Subcutaneous abdominal adipose tissue (tissue), 5 donors: Measurements from ENCODE around the gene TSPAN31.

Experiments used
- H3K27ac ChIP-seq: one replicate; pipeline ENCODE4 v1.7.0; 2013; ENCODE audit warnings: low read depth, mild to moderate bottlenecking, inconsistent platforms, low read length, moderate library complexity
- H3K27me3 ChIP-seq, 5 donors: one replicate each; pipeline ENCODE4 v1.7.0; 2013; ENCODE audit warnings: low read length in 5 of 5, inconsistent platforms in 1 of 5; ENCODE audit not compliant: control insufficient read depth in 5 of 5, insufficient read depth in 4 of 5
- H3K36me3 ChIP-seq, 5 donors: one replicate each; pipeline ENCODE4 v1.7.0; 2013; ENCODE audit warnings: low read length in 5 of 5; ENCODE audit not compliant: control insufficient read depth in 5 of 5, insufficient read depth in 5 of 5
- H3K4me1 ChIP-seq, 5 donors: one replicate each; pipeline ENCODE4 v1.7.0; 2013; ENCODE audit warnings: low read length in 5 of 5, mild to moderate bottlenecking in 3 of 5, moderate library complexity in 1 of 5; ENCODE audit not compliant: control insufficient read depth in 5 of 5, insufficient read depth in 5 of 5
- H3K4me3 ChIP-seq, 5 donors: one replicate each; pipeline ENCODE4 v1.7.0; 2013; ENCODE audit warnings: low read length in 5 of 5, low read depth in 1 of 5
- H3K9ac ChIP-seq, 5 donors: one replicate each; pipeline ENCODE4 v1.7.0; 2013; ENCODE audit warnings: low read length in 5 of 5, mild to moderate bottlenecking in 4 of 5, moderate library complexity in 3 of 5
- H3K9me3 ChIP-seq, 5 donors: one replicate each; pipeline ENCODE4 v1.7.0; 2013; ENCODE audit warnings: low read length in 5 of 5; ENCODE audit not compliant: control insufficient read depth in 5 of 5
- donor health status: healthy.
- donor health status: healthy.
- donor health status: healthy.
- donor health status: healthy.
- donor health status: healthy.

The TSPAN31 gene

GRCh38 chr12:57727758-57728395 lies 17.0 kb upstream of the TSPAN31 start:
- Histone ChIP-seq H3K9me3 (no peaks in the 10 kb centered on the region), H3K4me1 (peaks cover 0 to 21% (median 17%) of the 10 kb centered on the region in 5 donors), H3K27me3 (peaks cover 0 to 16% (median 7%) of the 10 kb centered on the region in 5 donors), H3K4me3 (no peak overlapping the region), H3K9ac (no peak overlapping the region), H3K27ac (no peak overlapping the region), H3K36me3 (peaks cover 0 to 15% (median 3%) of the 10 kb centered on the region in 5 donors)

DNA sequence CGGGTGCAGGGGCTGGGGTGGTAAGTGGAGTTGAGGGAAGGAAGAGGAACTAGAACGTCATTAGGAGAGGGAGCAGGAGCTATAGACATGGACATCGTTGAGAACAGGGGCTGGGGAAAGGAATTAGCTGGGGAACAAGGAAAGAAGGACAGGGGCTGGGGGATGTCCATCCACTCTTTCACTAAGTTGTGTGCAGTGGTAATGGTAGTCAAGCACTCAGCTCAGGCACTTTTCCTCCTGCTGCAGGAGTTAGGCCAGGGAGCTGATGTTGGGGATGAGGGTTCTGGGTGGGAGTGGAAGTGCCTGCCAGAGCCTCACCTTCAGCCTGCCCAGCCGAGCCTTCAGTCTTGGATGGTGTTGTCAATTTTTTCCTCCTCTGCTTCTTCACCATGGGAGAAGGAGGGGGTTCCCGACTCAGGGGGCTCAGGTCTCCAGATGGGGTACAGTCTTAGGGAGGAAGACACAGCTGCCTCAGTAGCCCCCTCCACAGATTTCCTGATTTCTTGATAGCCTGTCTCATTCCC lies 15.5 kb upstream of the TSPAN31 start:
- Histone ChIP-seq H3K9ac (no peak overlapping the region), H3K4me1 (peaks cover 0 to 21% (median 17%) of the 10 kb centered on the region in 5 donors), H3K4me3 (no peak overlapping the region), H3K36me3 (peaks cover 0 to 17% (median 3%) of the 10 kb centered on the region in 5 donors), H3K27me3 (peaks cover 0 to 28% (median 13%) of the 10 kb centered on the region in 5 donors), H3K27ac (no peak overlapping the region), H3K9me3 (no peaks in the 10 kb centered on the region)

DNA sequence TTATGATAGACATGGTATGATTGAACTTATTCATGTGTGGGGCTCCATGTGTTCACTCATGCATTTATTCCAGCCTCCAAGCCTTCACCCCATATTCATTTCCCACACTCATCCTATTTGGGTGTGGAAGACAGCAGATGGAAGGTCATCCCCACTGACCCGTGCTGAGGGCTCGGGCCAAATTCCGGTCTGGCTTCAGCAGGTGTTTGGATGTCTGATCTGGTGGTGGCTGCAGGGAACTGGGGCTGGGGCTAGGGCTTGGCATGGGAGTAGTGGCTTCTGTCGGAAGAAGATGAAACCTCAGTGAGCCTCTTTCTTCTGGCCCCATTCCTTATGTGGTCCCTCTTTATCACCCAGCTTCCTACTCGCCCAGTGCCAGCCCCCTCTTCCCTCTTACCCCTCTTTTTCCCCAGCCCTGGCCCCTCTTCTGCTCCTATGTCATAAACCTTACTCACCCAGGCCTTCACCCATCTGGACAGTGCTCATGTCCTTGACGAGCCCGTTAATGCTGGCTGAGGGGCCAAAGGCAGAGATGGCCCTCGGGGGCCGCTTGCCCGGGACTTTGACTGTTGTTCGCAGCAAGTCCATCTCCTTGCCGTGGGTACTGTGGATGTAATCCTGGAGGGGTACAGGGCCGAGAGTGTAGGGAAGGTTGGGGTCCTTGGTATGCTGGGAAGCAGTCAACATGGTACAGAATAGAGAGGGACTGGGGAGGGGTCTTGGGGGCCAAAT lies 14.3 kb upstream of the TSPAN31 start:
- peaks cover 0 to 17% (median 3%) of the 10 kb centered on the region in 5 donors for H3K36me3 ChIP-seq
- peaks cover 1 to 27% (median 22%) of the 10 kb centered on the region in 5 donors for H3K4me1 ChIP-seq
- H3K4me3 ChIP-seq, result no peak overlapping the region
- H3K9ac ChIP-seq, result no peak overlapping the region
- H3K9me3 ChIP-seq, result no peaks in the 10 kb centered on the region
- peaks cover 4 to 38% (median 18%) of the 10 kb centered on the region in 5 donors for H3K27me3 ChIP-seq
- H3K27ac ChIP-seq, result no peak overlapping the region

DNA sequence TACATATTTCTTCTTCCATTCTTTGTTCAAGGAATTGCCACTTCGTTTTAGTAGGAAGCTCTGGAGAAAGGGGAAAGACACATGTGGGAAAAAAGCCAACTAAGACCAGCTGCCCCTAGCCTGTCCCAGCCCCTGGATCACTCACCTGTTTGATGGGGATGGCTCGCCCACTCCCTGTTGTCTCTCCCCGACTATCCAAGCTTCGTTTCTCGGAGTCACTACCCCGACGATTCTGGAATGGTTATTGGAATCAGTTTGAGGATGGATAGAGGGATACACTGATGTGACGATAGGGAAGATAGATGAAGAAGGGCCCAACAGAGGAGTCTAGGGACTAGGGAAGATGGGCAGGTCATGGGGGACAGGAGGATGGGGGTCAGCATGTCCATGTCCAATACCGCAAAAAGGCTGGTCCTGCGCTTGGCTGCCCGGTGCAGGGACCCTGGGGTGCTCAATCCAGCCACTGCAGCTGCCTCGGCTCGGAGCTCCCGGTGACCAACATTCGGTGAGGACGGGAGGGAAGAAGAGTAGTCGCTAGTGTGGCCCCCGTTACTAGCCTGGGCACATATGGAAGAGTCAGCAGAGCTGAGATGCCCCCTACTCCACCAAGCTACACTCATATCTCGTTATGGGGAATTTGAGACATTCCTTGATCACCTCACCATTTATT lies 13.3 kb upstream of the TSPAN31 start:
- H3K9ac ChIP-seq, result no peak overlapping the region
- H3K36me3 ChIP-seq, result peaks cover 0 to 17% (median 3%) of the 10 kb centered on the region in 5 donors
- H3K4me3 ChIP-seq, result no peak overlapping the region
- H3K4me1 ChIP-seq, result peaks cover 1 to 30% (median 21%) of the 10 kb centered on the region in 5 donors
- peaks cover 11 to 49% (median 27%) of the 10 kb centered on the region in 5 donors for H3K27me3 ChIP-seq
- no peak overlapping the region for H3K27ac ChIP-seq
- no peaks in the 10 kb centered on the region for H3K9me3 ChIP-seq

DNA sequence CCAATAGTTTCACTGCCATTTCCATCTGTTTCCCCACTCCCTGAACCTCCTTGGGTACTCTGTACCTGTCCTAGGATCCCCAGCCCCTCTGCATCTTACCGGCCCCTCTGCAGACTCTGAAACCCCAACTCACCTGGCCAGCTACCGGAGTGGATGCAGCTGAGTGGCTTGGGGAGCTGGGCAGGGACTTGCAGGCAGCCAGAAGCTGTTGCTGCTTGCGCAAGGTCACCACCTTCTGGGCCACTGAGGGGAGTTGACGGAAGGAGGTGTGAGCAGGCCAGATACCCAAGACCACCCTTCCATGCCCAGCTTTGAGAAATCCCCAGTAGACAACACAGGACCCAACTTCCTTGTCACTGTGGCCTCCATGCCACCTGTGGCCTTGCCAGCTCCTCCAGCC lies 12.6 kb upstream of the TSPAN31 start:
- Histone ChIP-seq H3K9ac (no peak overlapping the region), H3K4me3 (no peak overlapping the region), H3K36me3 (peaks cover 0 to 15% (median 3%) of the 10 kb centered on the region in 5 donors), H3K4me1 (peaks cover 1 to 29% (median 21%) of the 10 kb centered on the region in 5 donors), H3K27me3 (peaks cover 18 to 56% (median 34%) of the 10 kb centered on the region in 5 donors), H3K27ac (no peak overlapping the region), H3K9me3 (no peaks in the 10 kb centered on the region)

- H3K36me3 ChIP-seq, result peaks cover 0 to 14% (median 3%) of the 10 kb centered on the region in 5 donors
- H3K4me3 ChIP-seq, result no peak overlapping the region
Measured at GRCh38 chr12:57732726-57733593, 11.9 kb upstream of the TSPAN31 start.

DNA sequence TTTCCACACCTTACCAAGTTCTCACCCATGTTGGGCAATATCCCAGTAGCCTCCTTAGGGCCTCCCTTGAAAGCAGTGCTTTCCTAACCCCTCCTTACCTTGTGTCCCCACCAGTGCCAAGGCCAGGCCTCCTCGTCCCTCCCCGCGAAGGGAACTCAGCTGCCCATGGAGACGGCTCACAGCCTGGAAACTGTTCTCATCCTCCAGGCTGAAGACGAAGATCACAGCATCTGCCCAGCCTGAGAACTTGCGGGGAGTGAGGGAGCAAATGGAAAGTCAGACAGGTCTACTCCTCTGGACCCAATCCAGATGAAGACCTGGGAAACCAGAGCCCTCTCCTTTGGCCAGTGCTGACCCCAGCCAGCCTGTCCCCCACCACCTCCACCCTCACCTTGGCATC lies 10.9 kb upstream of the TSPAN31 start:
- Histone ChIP-seq H3K9me3 (no peaks in the 10 kb centered on the region), H3K9ac (no peak overlapping the region), H3K27me3 (peaks cover 18 to 59% (median 38%) of the 10 kb centered on the region in 5 donors), H3K4me1 (peaks cover 1 to 33% (median 21%) of the 10 kb centered on the region in 5 donors), H3K27ac (no peak overlapping the region), H3K4me3 (no peak overlapping the region), H3K36me3 (peaks cover 0 to 14% (median 3%) of the 10 kb centered on the region in 5 donors)

More at GRCh38 chr12:57732726-57733593, 11.9 kb upstream of the TSPAN31 start:
- H3K27me3 ChIP-seq, result peaks cover 18 to 58% (median 35%) of the 10 kb centered on the region in 5 donors
- H3K9ac ChIP-seq, result peak overlapping the region in 1 of 5 donors; percentile 18
- H3K27ac ChIP-seq, result no peak overlapping the region
- no peaks in the 10 kb centered on the region for H3K9me3 ChIP-seq
- H3K4me1 ChIP-seq, result peaks cover 1 to 31% (median 20%) of the 10 kb centered on the region in 5 donors

GRCh38 chr12:57734591-57734990 lies 10.2 kb upstream of the TSPAN31 start:
- no peak overlapping the region for H3K4me3 ChIP-seq
- peaks cover 0 to 14% (median 3%) of the 10 kb centered on the region in 5 donors for H3K36me3 ChIP-seq
- H3K9ac ChIP-seq, result no peak overlapping the region
- no peak overlapping the region for H3K27ac ChIP-seq
- H3K9me3 ChIP-seq, result no peaks in the 10 kb centered on the region
- peaks cover 1 to 36% (median 21%) of the 10 kb centered on the region in 5 donors for H3K4me1 ChIP-seq
- H3K27me3 ChIP-seq, result peaks cover 18 to 66% (median 44%) of the 10 kb centered on the region in 5 donors

- Histone ChIP-seq H3K4me3 (no peak overlapping the region), H3K27ac (no peak overlapping the region), H3K27me3 (peaks cover 18 to 68% (median 48%) of the 10 kb centered on the region in 5 donors), H3K9ac (no peak overlapping the region), H3K4me1 (peaks cover 1 to 39% (median 21%) of the 10 kb centered on the region in 5 donors), H3K36me3 (peaks cover 0 to 14% (median 3%) of the 10 kb centered on the region in 5 donors), H3K9me3 (no peaks in the 10 kb centered on the region)
Measured at GRCh38 chr12:57735198-57735855, 9.5 kb upstream of the TSPAN31 start.
